Fibroblast of mammary gland (primary cell): Measurements from ENCODE around the gene SOX10.
A peak's percentile ranks its signal among the peaks of the same experiment; 100 is the strongest.

ENCODE experiments used
- DNase-seq: peaks from one replicate; pipeline ENCODE4 v3.0.0-alpha.2; 2010; ENCODE audit warnings: low read depth
- H3K4me3 ChIP-seq: 2 replicates; pipeline ENCODE4 v1.5.1; 2011; ENCODE audit warnings: low read depth, mild to moderate bottlenecking, low read length, moderate library complexity; ENCODE audit not compliant: control insufficient read depth
- TF ChIP-seq, protein P1 (sequence below): conservative IDR thresholded peaks from 2 replicates; pipeline ENCODE4 v1.5.1; 2011; ENCODE audit warnings: low read depth, low read length, inconsistent platforms; ENCODE audit not compliant: control insufficient read depth, insufficient read depth

SOX10 gene

DNA sequence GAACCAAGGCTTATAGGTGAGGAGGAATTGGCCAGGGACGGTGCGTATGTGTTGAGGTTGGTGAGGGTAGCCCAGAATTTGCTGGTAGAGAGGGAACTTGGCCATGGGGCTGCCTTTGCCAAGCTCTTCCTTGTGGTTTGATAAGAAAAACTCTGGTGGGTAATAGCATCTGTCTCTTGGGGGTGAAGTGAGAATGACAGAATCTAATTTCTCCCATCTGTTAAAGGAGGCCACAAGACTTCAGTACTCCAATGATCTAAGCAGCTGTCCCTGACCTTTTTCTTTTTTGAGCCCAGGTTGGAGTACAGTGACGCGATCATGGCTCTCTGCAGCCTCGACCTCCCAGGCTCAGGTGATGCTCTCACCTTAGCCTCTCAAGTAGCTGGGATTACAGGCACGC lies 36.9 kb upstream of the SOX10 start:
- TF ChIP-seq, protein P1, sequence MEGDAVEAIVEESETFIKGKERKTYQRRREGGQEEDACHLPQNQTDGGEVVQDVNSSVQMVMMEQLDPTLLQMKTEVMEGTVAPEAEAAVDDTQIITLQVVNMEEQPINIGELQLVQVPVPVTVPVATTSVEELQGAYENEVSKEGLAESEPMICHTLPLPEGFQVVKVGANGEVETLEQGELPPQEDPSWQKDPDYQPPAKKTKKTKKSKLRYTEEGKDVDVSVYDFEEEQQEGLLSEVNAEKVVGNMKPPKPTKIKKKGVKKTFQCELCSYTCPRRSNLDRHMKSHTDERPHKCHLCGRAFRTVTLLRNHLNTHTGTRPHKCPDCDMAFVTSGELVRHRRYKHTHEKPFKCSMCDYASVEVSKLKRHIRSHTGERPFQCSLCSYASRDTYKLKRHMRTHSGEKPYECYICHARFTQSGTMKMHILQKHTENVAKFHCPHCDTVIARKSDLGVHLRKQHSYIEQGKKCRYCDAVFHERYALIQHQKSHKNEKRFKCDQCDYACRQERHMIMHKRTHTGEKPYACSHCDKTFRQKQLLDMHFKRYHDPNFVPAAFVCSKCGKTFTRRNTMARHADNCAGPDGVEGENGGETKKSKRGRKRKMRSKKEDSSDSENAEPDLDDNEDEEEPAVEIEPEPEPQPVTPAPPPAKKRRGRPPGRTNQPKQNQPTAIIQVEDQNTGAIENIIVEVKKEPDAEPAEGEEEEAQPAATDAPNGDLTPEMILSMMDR = no peak
- no peak for DNase-seq
- no peak overlapping the region for H3K4me3 ChIP-seq

DNA sequence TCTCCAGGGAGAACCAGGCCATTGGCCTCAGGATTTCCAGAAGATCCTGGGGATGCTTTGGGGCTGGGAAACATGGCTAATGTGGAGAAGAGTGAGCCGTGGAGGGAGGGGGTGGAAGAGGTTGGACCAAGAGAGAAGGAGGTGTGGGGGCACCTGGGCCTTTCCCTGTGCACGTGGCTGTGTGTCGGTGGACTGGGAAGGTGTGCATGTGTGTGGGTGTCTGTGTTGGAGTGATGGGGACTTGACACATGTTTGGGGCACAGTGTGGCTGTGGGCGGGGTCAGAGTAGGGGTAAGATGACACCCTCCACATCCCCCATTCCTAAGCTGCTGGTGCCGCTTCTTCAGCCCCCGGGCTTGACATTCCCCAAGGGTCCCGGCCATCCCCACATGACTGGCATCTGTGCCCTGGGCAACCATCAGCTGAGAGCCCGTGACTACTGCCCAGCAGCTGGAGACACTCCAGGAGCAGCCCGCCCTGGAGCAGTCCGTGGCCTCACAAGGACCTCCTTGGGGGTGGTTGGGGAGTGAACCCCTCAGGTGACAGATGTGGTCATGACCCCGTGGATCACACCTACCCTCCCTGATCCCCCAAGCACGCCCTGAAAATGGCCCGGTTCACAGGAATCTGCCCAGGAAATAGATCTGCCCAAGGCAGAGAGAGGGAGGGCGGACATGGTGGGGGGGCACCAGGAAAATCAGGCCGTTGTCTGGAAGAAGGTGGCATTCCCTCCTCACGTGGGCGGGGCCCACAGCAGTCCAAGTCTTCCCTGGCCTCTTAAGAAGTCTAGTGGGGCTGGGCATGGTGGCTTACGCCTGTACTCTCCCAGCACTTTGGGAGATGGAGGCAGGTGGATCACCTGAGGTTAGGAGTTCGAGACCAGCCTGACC lies 34.8 kb upstream of the SOX10 start:
- TF ChIP-seq, protein P1 = no peak
- H3K4me3 ChIP-seq = no peak overlapping the region
- no peak for DNase-seq

GRCh38 chr22:38017939-38018885 lies 33.9 kb upstream of the SOX10 start:
- TF ChIP-seq, protein P1 = no peak
- no peak overlapping the region for H3K4me3 ChIP-seq

GRCh38 chr22:38017272-38017920 lies 33.0 kb upstream of the SOX10 start:
- H3K4me3 ChIP-seq = no peak overlapping the region
- DNase-seq = peak; percentile 72
- TF ChIP-seq, protein P1 = no peak

More at GRCh38 chr22:38017939-38018885, 33.9 kb upstream of the SOX10 start:
- no peak for DNase-seq

- TF ChIP-seq, protein P1 = no peak
- H3K4me3 ChIP-seq = no peak overlapping the region
- DNase-seq = peak; percentile 21
These were observed 32.1 kb upstream of the SOX10 start for GRCh38 chr22:38016182-38017151.
